Measurements from ENCODE around the gene DMTF1.

DMTF1 gene

DNA sequence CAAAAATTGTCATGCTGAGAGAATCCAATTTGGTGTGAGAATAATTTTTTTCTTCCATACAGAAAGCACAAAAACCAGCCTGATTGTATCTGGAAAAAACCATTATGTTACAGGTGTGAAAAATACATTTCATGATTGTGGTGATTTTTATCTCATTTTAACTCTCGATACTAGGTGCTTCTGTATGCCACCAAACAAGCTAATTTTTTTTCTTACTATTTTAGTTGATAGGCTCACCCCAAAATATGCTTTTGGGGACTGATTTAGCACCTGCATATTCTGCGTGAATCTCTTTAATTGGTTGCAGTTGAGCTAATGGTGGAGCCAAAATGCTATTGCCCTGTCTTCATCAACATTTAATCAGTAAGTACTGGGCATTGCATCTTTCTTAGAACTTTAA lies 1.9 kb downstream of the DMTF1 start:
- Histone ChIP-seq H3K4me3 (peak overlapping the region; percentile 76), H3K27ac (peak overlapping the region in 1 of 2 donors; percentile 23)
- no peak for DNase-seq (ENCODE audit: low spot score)
- no peak for TF ChIP-seq CTCF (IDR thresholded peaks at IDR 0.05)

DNA sequence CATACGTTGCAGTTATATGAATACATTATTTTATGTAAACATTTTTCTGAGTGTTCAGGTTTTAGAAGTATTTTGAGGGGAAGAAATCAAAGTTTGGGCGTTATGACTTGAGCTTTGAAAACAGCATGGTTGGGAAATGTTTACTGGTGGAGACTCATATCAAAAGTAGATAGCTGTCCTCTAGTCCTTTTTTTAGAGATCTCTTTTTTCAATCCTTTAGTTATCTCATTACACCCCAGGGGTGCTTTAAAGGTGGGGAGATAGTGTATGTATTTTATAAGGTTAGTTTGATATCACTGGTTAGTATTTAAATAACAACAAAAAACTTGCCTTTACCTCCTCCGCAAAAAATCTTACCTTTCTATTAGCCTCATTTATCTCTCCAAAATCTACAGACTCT lies 2.3 kb downstream of the DMTF1 start:
- Histone ChIP-seq H3K4me3 (peak overlapping the region; percentile 76), H3K27ac (peak overlapping the region; percentile 23)
- no peak for DNase-seq (ENCODE audit: low spot score)
- no peak for TF ChIP-seq CTCF (IDR thresholded peaks at IDR 0.05)

DNA sequence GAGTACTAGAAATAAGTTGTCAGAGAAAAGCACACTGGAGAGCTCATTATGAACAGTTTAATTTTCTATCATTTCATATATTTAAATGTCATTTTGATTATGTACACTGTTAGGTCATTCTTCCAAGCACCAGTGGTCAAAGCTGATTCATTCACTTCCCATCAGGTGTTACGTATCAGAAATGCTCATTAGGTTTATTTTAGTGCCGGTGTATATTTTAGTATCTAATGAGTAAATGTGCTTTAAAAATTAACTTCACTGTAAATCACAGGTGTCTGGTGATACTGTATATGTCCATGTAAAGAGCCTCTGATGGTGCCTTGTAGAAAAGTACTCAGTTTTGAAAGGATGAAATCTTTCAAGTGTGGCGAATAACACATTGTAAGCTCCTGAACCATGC lies 3.5 kb downstream of the DMTF1 start:
- peak overlapping the region; percentile 76 for H3K4me3 ChIP-seq
- no peak for TF ChIP-seq CTCF (IDR thresholded peaks at IDR 0.05)
- no peak for DNase-seq (ENCODE audit: low spot score)

GRCh38 chr7:87156709-87157108 lies 4.5 kb downstream of the DMTF1 start:
- peak overlapping the region; percentile 14 to 26 for H3K27ac ChIP-seq
- no peak for TF ChIP-seq CTCF (IDR thresholded peaks at IDR 0.05)
- peak overlapping the region; percentile 76 for H3K4me3 ChIP-seq
- DNase-seq (ENCODE audit: low spot score) = no peak

More for the DNA sequence above, 3.5 kb downstream of the DMTF1 start:
- H3K27ac ChIP-seq = peak overlapping the region in 1 of 2 donors; percentile 26

- Histone ChIP-seq H3K4me3 (no peak overlapping the region), H3K27ac (no peak overlapping the region)
- TF ChIP-seq CTCF (IDR thresholded peaks at IDR 0.05) = no peak
- DNase-seq (ENCODE audit: low spot score) = no peak
Observed at GRCh38 chr7:87159538-87159937, 7.3 kb downstream of the DMTF1 start.

- no peak for TF ChIP-seq CTCF (IDR thresholded peaks at IDR 0.05)
- no peak for DNase-seq (ENCODE audit: low spot score)
- Histone ChIP-seq H3K4me3 (no peak overlapping the region), H3K27ac (no peak overlapping the region)
Observed at GRCh38 chr7:87164433-87164832, 12.2 kb downstream of the DMTF1 start.

DNA sequence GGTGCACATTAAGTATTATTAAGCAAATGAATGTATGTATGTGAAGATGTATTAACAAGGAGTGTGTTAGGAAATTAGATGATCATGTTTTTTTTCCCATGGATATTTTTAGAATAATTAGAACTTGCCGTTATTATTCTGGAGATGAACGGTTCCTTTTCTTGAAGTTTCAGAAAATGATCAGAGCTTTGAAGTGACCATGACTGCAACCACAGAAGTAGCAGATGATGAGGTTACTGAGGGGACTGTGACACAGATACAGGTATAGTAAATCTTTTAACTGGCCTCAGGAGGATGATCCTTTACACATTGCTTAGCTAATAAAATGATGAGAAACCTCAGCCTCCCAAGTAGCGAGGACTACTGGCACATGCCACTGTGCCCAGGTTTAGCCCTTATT lies 18.6 kb downstream of the DMTF1 start:
- no peak overlapping the region for H3K27ac ChIP-seq
- no peak for TF ChIP-seq CTCF (IDR thresholded peaks at IDR 0.05)
- DNase-seq (ENCODE audit: low spot score) = no peak
- no peak overlapping the region for H3K4me3 ChIP-seq

Measured in coronary artery (tissue), 2 donors.